ENCODE results near the gene IGFBP5. TPM values are rescaled to one million over a fixed set of nuclear protein-coding genes. Genes with fewer than 3 reads are reported as not detected.

The IGFBP5 gene
- total and polyA plus RNA-seq, 2 of the 8 experiments (the other 6 are each of a cell fraction or from before 2014, with no cell fraction given) = 2.2 to 2.5 TPM

GRCh38 chr2:216701544-216701943, 6.2 kb upstream of the IGFBP5 start:
- Histone ChIP-seq H3K27me3 (replicated peaks in 1 of 4; ENCODE audit: control insufficient read depth in 3 of 4, extremely low read depth in 1 of 4, insufficient read depth in 3 of 4, low read length in 3 of 4) (no peaks in the 10 kb centered on the region), H3K9me3 (ENCODE audit: insufficient read depth in 2 of 2, low read depth in 1 of 2, low read length in 1 of 2) (no peaks in the 10 kb centered on the region), H3K36me3 (ENCODE audit: control insufficient read depth in 2 of 4, insufficient read depth in 4 of 4, low read length in 3 of 4) (no peaks in the 10 kb centered on the region), H2AFZ (ENCODE audit: low read length) (no peak overlapping the region), H4K20me1 (replicated peaks in 1 of 2; ENCODE audit: control insufficient read depth in 1 of 2, insufficient read depth in 2 of 2, low read length in 2 of 2) (no peaks in the 10 kb centered on the region), H3K4me1 (replicated peaks in 1 of 4; ENCODE audit: control insufficient read depth in 3 of 4, insufficient read depth in 4 of 4, low read length in 3 of 4) (peaks cover 0 to 2% (median 0%) of the 10 kb centered on the region in 4 experiments; a peak in 1 of 7 replicates), H2BK120ac (replicated peaks; ENCODE audit: low read depth, low read length) (no peak overlapping the region), H4K91ac (replicated peaks; ENCODE audit: insufficient read length, low read length) (no peak overlapping the region), H4K8ac (ENCODE audit: extremely low read depth, insufficient read depth, low read length) (no peak overlapping the region), H3K4me2 (ENCODE audit: insufficient read depth in 1 of 2, low read depth in 2 of 2, low read length in 2 of 2) (no peak overlapping the region), H3K18ac (ENCODE audit: extremely low read depth, low read length) (no peak overlapping the region), H3K56ac (replicated peaks; ENCODE audit: insufficient read length, low read depth, low read length) (no peak overlapping the region), H3K4ac (replicated peaks; ENCODE audit: insufficient read length, low read depth, low read length) (no peak overlapping the region), H3K23ac (ENCODE audit: insufficient read length) (no peak overlapping the region), H2BK5ac (ENCODE audit: low read depth, low read length) (no peak overlapping the region), H3K14ac (ENCODE audit: insufficient read length) (no peak overlapping the region), H2AK5ac (ENCODE audit: low read depth, low read length) (no peak overlapping the region), H3K79me2 (ENCODE audit: control insufficient read depth in 1 of 2, insufficient read depth in 2 of 2, low read length in 2 of 2) (no peaks in the 10 kb centered on the region), H3K4me3 (ENCODE audit: extremely low read depth in 1 of 4, insufficient read depth in 2 of 4, low read depth in 3 of 4, low read length in 4 of 4) (no peak overlapping the region), H3K23me2 (ENCODE audit: low read depth, low read length) (no peaks in the 10 kb centered on the region), H2BK12ac (ENCODE audit: low read depth, low read length) (no peak overlapping the region), H3K9ac (replicated peaks in 1 of 4; ENCODE audit: extremely low read depth in 1 of 4, low read depth in 3 of 4, low read length in 3 of 4) (no peak overlapping the region), H2BK20ac (ENCODE audit: low read length) (no peak overlapping the region), H3K27ac (ENCODE audit: low read depth, low read length) (no peak overlapping the region), H3K79me1 (ENCODE audit: low read depth, low read length) (no peaks in the 10 kb centered on the region), H4K5ac (ENCODE audit: insufficient read length, low read depth, low read length) (no peak overlapping the region), H2BK15ac (ENCODE audit: low read length) (no peak overlapping the region)
- WGBS, 2 experiments (ENCODE audit: extremely low coverage in 1 of 2, insufficient coverage in 1 of 2, insufficient read length in 1 of 2, insufficient replicate concordance in 2 of 2, low coverage in 1 of 2, low lambda C conversion rate in 2 of 2, missing lambda C conversion rate in 1 of 2) = 85% methylated on average over 7 of the region's 7 CpGs; no CpG with 5 or more reads in 1 of the 2 experiments
- DNase-seq (ENCODE audit: low read depth in 1 of 2, low spot score in 2 of 2) (no peak), FAIRE-seq (no peak)
- ChIA-PET CTCF (ENCODE audit: partially characterized antibody) (interaction anchor here (0.6 to 4.4 kb wide), 11 partner anchors 7 to 1012 kb away, joined by 3 to 23 read pairs (median 5); no protein-coding TSS in a partner anchor), POLR2A (ENCODE audit: partially characterized antibody) (no interaction called here)
- TF ChIP-seq CEBPB (IDR thresholded peaks at IDR 0.05; ENCODE audit: low read depth, low read length) = peak; percentile 38; the same call in 1 of the 2 replicates
- no peak for TF ChIP-seq MAFK (IDR thresholded peaks at IDR 0.05; ENCODE audit: low read depth, low read length)
- TF ChIP-seq BCL11A (IDR thresholded peaks at IDR 0.05; ENCODE audit: low read depth in 2 of 2, low read length in 2 of 2) = no peak
- TF ChIP-seq POLR2AphosphoS5 (IDR thresholded peaks at IDR 0.05; ENCODE audit: low read depth, low read length) = no peak

All from H1 (cell line).